Smooth muscle cell (in vitro differentiated cells): ENCODE data around the gene DLG2. TPM values are rescaled to one million over a fixed set of nuclear protein-coding genes. Genes with fewer than 3 reads are reported as not detected.

Source experiments
- DNase-seq: peaks from one replicate; lab custom pipeline; 2025; ENCODE audit not compliant: unreplicated experiment; lab: John Stamatoyannopoulos, UW
- H2AFZ ChIP-seq: fragments of 200-600 bp; sonication (generic); 2 replicates; pipeline ENCODE4 v1.6.0; 2016; ENCODE audit warnings: antibody characterized with exemption, low read depth, mild to moderate bottlenecking
- H3F3A ChIP-seq: fragments of 200-600 bp; sonication (generic); 2 replicates; pipeline ENCODE4 v1.6.0; 2017; ENCODE audit warnings: antibody characterized with exemption, low read depth
- H3K27ac ChIP-seq: fragments of 200-600 bp; sonication (generic); 2 replicates; pipeline ENCODE4 v1.5.1; 2016; ENCODE audit warnings: low read depth, mild to moderate bottlenecking
- H3K27me3 ChIP-seq: fragments of 200-600 bp; sonication (generic); 2 replicates; pipeline ENCODE4 v1.6.1; 2016; ENCODE audit warnings: low read depth, mild to moderate bottlenecking
- H3K36me3 ChIP-seq: fragments of 200-600 bp; sonication (generic); 2 replicates; pipeline ENCODE4 v1.5.1; 2016; ENCODE audit warnings: low read depth
- H3K4me1 ChIP-seq: fragments of 200-600 bp; sonication (generic); 2 replicates; pipeline ENCODE4 v1.5.1; 2016; ENCODE audit warnings: low read depth
- H3K4me2 ChIP-seq: fragments of 200-600 bp; sonication (generic); 2 replicates; pipeline ENCODE4 v1.6.0; 2016; ENCODE audit warnings: mild to moderate bottlenecking
- H3K4me3 ChIP-seq: fragments of 200-600 bp; sonication (generic); 2 replicates; pipeline ENCODE4 v1.5.1; 2016; ENCODE audit warnings: mild to moderate bottlenecking
- H3K79me2 ChIP-seq: fragments of 200-600 bp; sonication (generic); 2 replicates; pipeline ENCODE4 v1.6.0; 2016; ENCODE audit warnings: low read depth, mild to moderate bottlenecking
- H3K9ac ChIP-seq: fragments of 200-600 bp; sonication (generic); 2 replicates; pipeline ENCODE4 v1.6.0; 2016; ENCODE audit warnings: low read depth
- H3K9me3 ChIP-seq: fragments of 200-600 bp; sonication (generic); replicated peaks from 2 replicates; pipeline ENCODE4 v1.5.1; 2016; ENCODE audit warnings: low read depth
- H4K20me1 ChIP-seq: fragments of 200-600 bp; sonication (generic); 2 replicates; pipeline ENCODE4 v1.6.0; 2016; ENCODE audit warnings: low read depth
- WGBS: methylation state at CpG from one replicate; pipeline ENCODE4 v1.1.7; 2016; ENCODE audit warnings: low lambda C conversion rate; 5-methylcytosine and 5-hydroxymethylcytosine counted together
- polyA plus RNA-seq: library from polyadenylated mRNA; unstranded; fragments of >200 nt; fragmentation: Nextera tagmentation; extraction: Ambion mirVana; gene quantifications from 2 replicates; pipeline ENCODE4 v1.2.1, GENCODE V29; 2016
- total RNA-seq: library from RNA; depleted of rRNA; stranded (reverse); fragments of >200 nt; gene quantifications from 2 replicates; pipeline ENCODE4 v1.2.3, GENCODE V29; 2014
- TF ChIP-seq, protein P1 (sequence below): fragments of 200-600 bp; sonication (generic); IDR thresholded peaks from 2 replicates; pipeline ENCODE4 v1.5.1; 2017; ENCODE audit warnings: borderline replicate concordance, mild to moderate bottlenecking, antibody characterized with exemption; ENCODE audit not compliant: insufficient read depth, poor library complexity, severe bottlenecking

Gene DLG2
- total and polyA plus RNA-seq, 2 experiments from 2014 or later, result 0.74 to 1.1 TPM

DNA sequence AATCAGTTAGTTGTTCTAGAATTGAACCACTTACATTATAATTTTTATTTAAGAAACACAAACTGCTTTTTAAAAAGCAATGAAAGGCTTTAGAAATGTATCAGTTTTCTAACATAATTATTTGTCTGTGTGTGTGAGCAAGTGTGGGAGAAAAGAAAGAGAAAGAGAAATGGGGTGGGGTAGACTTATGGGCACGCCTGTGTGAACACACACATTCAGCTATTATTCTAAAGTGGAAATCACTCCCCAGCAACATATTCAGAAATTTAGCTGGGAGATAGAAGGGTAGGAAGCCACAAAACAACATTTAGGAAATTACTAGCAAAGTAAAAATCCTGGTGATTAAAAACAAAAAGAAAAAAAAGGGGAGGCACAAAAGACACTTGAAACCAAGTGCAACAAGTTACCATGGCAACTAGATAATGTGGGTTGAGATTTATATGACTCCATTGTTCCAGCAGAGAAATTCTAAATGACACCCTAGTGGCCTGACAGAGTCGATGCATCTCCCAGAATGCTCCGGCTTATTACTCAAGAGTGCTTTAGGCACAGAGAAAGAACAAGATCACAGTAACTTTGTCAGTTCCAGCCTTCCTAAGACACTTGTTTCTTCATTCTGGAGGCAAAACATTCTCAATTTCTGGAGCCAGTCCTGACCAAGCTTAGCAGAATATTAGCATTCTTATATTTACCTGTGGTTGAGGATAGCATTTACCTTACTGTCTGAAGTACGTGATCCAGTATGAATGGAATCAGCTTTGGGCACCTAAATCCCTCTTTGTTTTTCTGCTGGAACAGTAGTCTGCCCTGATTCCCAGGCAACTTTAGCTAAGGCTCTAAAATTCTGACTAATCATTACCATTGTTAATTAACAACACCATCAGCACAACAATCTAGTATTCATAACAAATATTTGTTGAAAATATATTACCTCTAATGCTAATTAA lies 444.4 kb downstream of the DLG2 start:
- no peak overlapping the region for H3K4me2 ChIP-seq
- no peak overlapping the region for H2AFZ ChIP-seq
- no peak overlapping the region for H3K4me3 ChIP-seq
- no peaks in the 10 kb centered on the region for H4K20me1 ChIP-seq
- H3K36me3 ChIP-seq, result peaks cover 3% of the 10 kb centered on the region
- no peak overlapping the region for H3K9ac ChIP-seq
- DNase-seq, result no peak
- no peaks in the 10 kb centered on the region for H3K27me3 ChIP-seq
- TF ChIP-seq, protein P1, sequence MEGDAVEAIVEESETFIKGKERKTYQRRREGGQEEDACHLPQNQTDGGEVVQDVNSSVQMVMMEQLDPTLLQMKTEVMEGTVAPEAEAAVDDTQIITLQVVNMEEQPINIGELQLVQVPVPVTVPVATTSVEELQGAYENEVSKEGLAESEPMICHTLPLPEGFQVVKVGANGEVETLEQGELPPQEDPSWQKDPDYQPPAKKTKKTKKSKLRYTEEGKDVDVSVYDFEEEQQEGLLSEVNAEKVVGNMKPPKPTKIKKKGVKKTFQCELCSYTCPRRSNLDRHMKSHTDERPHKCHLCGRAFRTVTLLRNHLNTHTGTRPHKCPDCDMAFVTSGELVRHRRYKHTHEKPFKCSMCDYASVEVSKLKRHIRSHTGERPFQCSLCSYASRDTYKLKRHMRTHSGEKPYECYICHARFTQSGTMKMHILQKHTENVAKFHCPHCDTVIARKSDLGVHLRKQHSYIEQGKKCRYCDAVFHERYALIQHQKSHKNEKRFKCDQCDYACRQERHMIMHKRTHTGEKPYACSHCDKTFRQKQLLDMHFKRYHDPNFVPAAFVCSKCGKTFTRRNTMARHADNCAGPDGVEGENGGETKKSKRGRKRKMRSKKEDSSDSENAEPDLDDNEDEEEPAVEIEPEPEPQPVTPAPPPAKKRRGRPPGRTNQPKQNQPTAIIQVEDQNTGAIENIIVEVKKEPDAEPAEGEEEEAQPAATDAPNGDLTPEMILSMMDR, result peak; percentile 41
- H3K79me2 ChIP-seq, result no peaks in the 10 kb centered on the region
- peak overlapping the region; percentile 11 for H3K27ac ChIP-seq
- H3K4me1 ChIP-seq, result peaks cover 7% of the 10 kb centered on the region
- WGBS, result 75% methylated on average over 4 of the region's 4 CpGs
- no peaks in the 10 kb centered on the region for H3F3A ChIP-seq
- H3K9me3 ChIP-seq, result no peaks in the 10 kb centered on the region

DNA sequence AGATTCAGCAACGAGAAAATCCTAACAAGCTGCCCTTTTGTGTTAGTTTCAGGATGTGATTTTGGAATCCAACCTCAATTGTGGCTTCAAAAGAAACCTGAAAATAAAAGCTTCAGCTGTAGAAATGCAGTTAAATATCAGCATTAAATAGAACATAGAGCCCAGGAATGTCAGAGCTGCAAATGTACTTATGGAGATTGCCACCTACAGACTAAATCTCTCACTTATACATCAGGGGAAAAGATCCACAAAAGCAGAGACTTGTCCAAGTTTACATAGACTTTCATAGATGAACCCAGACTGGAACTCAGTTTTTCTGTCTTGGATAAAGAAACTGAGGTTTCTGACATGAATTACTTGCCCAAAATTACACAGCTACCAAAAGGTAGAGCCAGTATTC lies 446.6 kb downstream of the DLG2 start:
- Histone ChIP-seq H3K9me3 (no peaks in the 10 kb centered on the region), H2AFZ (no peak overlapping the region), H3K36me3 (no peaks in the 10 kb centered on the region), H3K4me2 (no peak overlapping the region), H4K20me1 (no peaks in the 10 kb centered on the region), H3K9ac (no peak overlapping the region), H3K4me3 (no peak overlapping the region), H3K4me1 (peaks cover 7% of the 10 kb centered on the region), H3K27ac (no peak overlapping the region), H3K79me2 (no peaks in the 10 kb centered on the region), H3F3A (no peaks in the 10 kb centered on the region), H3K27me3 (no peaks in the 10 kb centered on the region)
- 81% methylated on average over 1 of the region's 1 CpG for WGBS
- TF ChIP-seq, protein P1, result no peak
- no peak for DNase-seq

DNA sequence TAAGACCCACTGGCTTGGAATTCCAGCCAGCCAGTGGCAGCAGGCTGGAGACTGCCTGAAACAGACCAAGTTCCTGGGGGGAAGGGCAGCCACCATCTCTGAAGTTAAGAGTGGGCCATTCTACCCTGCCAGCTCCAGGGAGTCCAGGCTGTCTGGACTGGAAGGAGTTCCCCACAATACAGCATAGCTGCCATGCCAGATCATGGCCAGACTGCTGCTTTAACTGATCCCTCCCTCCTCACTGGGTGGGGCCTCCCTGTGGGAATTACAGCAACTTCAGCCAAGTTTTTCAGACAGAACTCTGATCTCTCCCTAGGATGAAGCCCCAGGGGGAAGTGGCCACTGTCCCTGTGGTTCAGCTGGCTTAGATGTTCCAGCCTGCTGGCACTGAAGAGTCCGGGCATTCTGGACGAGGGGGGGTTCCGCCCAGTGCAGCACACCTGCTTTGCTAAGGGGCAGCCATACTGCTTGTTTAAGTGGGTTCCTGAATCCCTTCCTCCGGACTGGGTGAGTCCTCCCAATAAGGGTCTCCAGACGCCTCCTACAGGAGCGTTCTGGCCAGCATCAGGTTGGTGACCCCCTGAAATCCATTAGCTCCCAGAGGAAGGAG lies 455.4 kb downstream of the DLG2 start:
- no peak overlapping the region for H3K9ac ChIP-seq
- no peak overlapping the region for H2AFZ ChIP-seq
- no peaks in the 10 kb centered on the region for H3F3A ChIP-seq
- H3K4me3 ChIP-seq, result no peak overlapping the region
- no peak overlapping the region for H3K4me2 ChIP-seq
- no peaks in the 10 kb centered on the region for H3K4me1 ChIP-seq
- TF ChIP-seq, protein P1, result no peak
- H3K9me3 ChIP-seq, result no peaks in the 10 kb centered on the region
- 92% methylated on average over 6 of the region's 6 CpGs for WGBS
- H3K79me2 ChIP-seq, result no peaks in the 10 kb centered on the region
- no peaks in the 10 kb centered on the region for H3K36me3 ChIP-seq
- no peak for DNase-seq
- H4K20me1 ChIP-seq, result no peaks in the 10 kb centered on the region
- H3K27ac ChIP-seq, result no peak overlapping the region
- H3K27me3 ChIP-seq, result no peaks in the 10 kb centered on the region
